SK-N-SH treated with all-trans-retinoic acid at 6 μM for 48 hours (cell line): ENCODE measurements around the gene LMO4.

Experiments used
- ARNTL ChIP-seq: fragments of 450-650 bp; formaldehyde crosslinking; IDR thresholded peaks from 2 replicates; pipeline ENCODE4 v1.5.0; 2020; ENCODE audit warnings: low read depth, mild to moderate bottlenecking, moderate library complexity, borderline replicate concordance
- BACH2 ChIP-seq: fragments of 250-450 bp; sonication (Bioruptor Pico); IDR thresholded peaks from 2 replicates; pipeline ENCODE4 v1.9.0; 2021; ENCODE audit warnings: mild to moderate bottlenecking, borderline replicate concordance
- CREB5 ChIP-seq: fragments of 250-450 bp; sonication (Bioruptor Pico); IDR thresholded peaks from 2 replicates; pipeline ENCODE4 v1.5.1; 2020; ENCODE audit warnings: low read depth, mild to moderate bottlenecking, moderate library complexity
- CSDC2 ChIP-seq: fragments of 250-450 bp; sonication (Bioruptor Pico); IDR thresholded peaks from 2 replicates; pipeline ENCODE4 v1.5.0; 2020; ENCODE audit warnings: mild to moderate bottlenecking, moderate library complexity
- ESRRG ChIP-seq: fragments of 250-450 bp; sonication (Bioruptor Pico); IDR thresholded peaks from 2 replicates; pipeline ENCODE4 v1.6.1; 2021; ENCODE audit warnings: mild to moderate bottlenecking
- ISL1 ChIP-seq: fragments of 250-450 bp; sonication (Bioruptor Pico); IDR thresholded peaks from 2 replicates; pipeline ENCODE4 v2.1.2; 2022; ENCODE audit warnings: mild to moderate bottlenecking, moderate library complexity
- OSR1 ChIP-seq: fragments of 250-450 bp; sonication (Bioruptor Pico); IDR thresholded peaks from 2 replicates; pipeline ENCODE4 v1.8.0; 2022; ENCODE audit warnings: moderate library complexity, mild to moderate bottlenecking, inconsistent platforms
- PPARA ChIP-seq: fragments of 250-450 bp; sonication (Bioruptor Pico); IDR thresholded peaks from 2 replicates; pipeline ENCODE4 v1.5.0; 2020; ENCODE audit warnings: mild to moderate bottlenecking, borderline replicate concordance
- TOX ChIP-seq: fragments of 250-450 bp; sonication (Bioruptor Pico); IDR thresholded peaks from 2 replicates; pipeline ENCODE4 v1.8.0; 2021; ENCODE audit warnings: mild to moderate bottlenecking, moderate library complexity, borderline replicate concordance
- ZFP30 ChIP-seq: fragments of 450-650 bp; formaldehyde crosslinking; IDR thresholded peaks from 2 replicates; pipeline ENCODE4 v1.5.0; 2022; ENCODE audit warnings: mild to moderate bottlenecking, moderate library complexity
- ZNF70 ChIP-seq: fragments of 450-650 bp; formaldehyde crosslinking; IDR thresholded peaks from 2 replicates; pipeline ENCODE4 v1.5.0; 2020; ENCODE audit warnings: mild to moderate bottlenecking, moderate library complexity
- ZNF8 ChIP-seq: fragments of 450-650 bp; formaldehyde crosslinking; IDR thresholded peaks from 2 replicates; pipeline ENCODE4 v1.5.0; 2020; ENCODE audit warnings: mild to moderate bottlenecking, moderate library complexity
- TF ChIP-seq, protein P1 (sequence below): fragments of 250-450 bp; sonication (Bioruptor Pico); IDR thresholded peaks from 2 replicates; pipeline ENCODE4 v1.8.0; 2020; ENCODE audit warnings: mild to moderate bottlenecking, moderate library complexity, borderline replicate concordance

DNA sequence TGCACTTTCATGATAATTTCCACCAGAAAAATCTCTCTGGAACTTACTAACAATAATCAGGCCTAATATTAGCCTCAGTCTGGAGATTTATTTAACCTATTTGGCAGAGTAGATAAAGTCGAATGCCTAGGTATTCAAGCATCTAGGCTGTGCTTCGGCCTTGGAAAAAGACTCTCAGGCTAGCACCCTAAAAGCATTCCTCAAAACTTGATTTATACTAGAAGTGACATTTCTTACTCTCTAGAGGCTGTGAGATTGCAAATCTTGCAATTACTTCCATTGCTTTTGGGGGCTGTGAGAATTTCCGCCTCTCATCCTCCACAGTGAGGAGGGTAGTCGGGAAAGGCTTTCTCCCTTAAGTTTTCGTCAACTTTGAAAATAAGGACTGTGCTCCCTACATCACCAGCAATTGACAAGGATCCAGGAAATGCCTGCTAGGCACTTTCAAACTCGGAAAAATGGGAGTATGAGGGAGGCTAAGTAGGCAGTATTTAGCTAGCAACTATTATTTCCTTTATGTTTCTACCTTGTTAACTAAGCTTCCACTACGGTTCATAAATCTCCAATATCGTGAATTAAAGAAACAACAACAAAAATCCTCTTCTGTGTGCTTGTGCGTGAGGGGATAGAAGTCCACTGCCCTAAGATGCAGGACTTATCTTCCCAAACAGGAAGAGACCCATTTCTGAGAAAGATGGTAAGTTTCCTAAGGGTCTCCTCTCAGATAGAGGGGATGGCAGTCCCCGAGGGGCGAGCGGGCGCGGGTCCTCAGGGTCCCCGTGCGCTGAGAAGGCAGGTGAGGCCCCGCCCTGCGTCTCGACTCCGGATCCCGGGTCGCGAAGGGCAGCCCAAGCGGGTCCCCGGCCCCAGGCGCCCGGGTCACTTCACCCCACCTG lies 1.1 kb upstream of the LMO4 start:
- TF ChIP-seq ZFP30 (CRISPR knock-in tag): no peak
- TF ChIP-seq, protein P1, sequence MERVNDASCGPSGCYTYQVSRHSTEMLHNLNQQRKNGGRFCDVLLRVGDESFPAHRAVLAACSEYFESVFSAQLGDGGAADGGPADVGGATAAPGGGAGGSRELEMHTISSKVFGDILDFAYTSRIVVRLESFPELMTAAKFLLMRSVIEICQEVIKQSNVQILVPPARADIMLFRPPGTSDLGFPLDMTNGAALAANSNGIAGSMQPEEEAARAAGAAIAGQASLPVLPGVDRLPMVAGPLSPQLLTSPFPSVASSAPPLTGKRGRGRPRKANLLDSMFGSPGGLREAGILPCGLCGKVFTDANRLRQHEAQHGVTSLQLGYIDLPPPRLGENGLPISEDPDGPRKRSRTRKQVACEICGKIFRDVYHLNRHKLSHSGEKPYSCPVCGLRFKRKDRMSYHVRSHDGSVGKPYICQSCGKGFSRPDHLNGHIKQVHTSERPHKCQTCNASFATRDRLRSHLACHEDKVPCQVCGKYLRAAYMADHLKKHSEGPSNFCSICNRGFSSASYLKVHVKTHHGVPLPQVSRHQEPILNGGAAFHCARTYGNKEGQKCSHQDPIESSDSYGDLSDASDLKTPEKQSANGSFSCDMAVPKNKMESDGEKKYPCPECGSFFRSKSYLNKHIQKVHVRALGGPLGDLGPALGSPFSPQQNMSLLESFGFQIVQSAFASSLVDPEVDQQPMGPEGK (CRISPR knock-in tag): no peak
- TF ChIP-seq TOX (CRISPR knock-in tag): no peak
- TF ChIP-seq CREB5 (CRISPR knock-in tag): no peak
- no peak for TF ChIP-seq ESRRG (CRISPR knock-in tag)
- no peak for TF ChIP-seq CSDC2 (CRISPR knock-in tag)
- TF ChIP-seq BACH2 (CRISPR knock-in tag): no peak
- TF ChIP-seq ISL1 (CRISPR knock-in tag): no peak
- TF ChIP-seq ZNF8 (CRISPR knock-in tag): no peak
- TF ChIP-seq ARNTL: no peak
- no peak for TF ChIP-seq OSR1 (CRISPR knock-in tag)
- TF ChIP-seq ZNF70 (CRISPR knock-in tag): no peak
- no peak for TF ChIP-seq PPARA (CRISPR knock-in tag)
